ENCODE results near the gene HOXC12.

HOXC12 gene

GRCh38 chr12:53941187-53941586 is 13.5 kb upstream of the HOXC12 start:
- DNase-seq = no peak

GRCh38 chr12:53941750-53942149 is 13.0 kb upstream of the HOXC12 start:
- DNase-seq = no peak

DNA sequence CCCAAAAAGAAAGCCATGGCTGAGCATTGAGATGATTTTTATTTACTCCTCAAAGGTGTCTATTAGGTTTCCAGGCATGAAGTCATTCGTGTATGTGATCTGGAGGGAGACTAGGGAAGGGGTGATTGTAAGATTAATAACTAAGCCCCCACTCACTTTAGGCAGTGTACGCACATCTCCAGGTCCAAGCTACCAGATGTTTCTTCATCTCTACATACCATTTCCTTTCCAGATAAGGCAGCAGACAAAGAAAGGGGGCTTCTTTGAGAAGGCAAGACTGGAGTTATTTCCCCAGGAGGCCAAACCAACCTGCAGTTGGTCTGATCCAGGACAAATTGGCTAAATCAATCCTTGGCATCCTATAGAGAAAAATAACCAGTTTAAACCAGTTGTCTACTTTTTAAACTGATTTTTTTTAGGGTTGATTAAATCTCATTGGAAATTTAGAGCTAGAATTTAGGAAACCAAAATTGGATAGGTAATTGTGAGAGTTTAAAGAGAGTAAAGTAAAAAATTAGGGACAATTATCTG is 12.2 kb upstream of the HOXC12 start:
- no peak for DNase-seq

- no peak for DNase-seq
Measured at GRCh38 chr12:53944209-53944608, 10.5 kb upstream of the HOXC12 start.

DNA sequence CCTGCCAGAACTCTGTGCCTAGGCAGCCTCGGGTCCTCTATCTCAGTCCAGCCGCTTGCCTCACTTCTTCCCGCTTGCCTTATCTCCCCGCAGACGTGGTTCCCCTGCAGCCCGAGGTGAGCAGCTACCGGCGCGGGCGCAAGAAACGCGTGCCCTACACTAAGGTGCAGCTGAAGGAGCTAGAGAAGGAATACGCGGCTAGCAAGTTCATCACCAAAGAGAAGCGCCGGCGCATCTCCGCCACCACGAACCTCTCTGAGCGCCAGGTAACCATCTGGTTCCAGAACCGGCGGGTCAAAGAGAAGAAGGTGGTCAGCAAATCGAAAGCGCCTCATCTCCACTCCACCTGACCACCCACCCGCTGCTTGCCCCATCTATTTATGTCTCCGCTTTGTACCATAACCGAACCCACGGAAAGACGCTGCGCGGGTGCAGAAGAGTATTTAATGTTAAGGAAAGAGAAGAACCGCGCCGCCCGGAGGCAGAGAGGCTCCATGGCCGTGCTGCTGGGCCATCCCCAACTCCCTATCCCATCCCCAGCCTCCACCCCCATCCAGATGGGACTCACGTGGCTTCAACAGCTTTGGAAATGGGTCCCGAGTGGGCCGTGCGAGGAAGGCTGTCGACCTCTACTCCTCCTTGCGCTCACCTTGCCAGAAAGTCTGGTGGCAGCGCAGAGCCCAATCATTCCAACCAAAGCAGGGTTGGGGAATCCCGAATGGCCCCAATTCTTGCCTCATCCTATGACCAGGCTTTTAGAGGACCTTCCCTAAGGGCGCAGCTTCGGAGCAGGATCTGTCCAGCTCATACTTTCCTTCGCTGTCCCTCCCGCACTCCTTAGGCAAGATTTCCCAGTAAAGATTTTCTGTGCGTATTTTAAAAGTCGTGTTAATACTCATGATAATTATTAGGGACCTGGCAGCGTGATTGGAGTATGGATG is 9.5 kb upstream of the HOXC12 start:
- DNase-seq = no peak

DNA sequence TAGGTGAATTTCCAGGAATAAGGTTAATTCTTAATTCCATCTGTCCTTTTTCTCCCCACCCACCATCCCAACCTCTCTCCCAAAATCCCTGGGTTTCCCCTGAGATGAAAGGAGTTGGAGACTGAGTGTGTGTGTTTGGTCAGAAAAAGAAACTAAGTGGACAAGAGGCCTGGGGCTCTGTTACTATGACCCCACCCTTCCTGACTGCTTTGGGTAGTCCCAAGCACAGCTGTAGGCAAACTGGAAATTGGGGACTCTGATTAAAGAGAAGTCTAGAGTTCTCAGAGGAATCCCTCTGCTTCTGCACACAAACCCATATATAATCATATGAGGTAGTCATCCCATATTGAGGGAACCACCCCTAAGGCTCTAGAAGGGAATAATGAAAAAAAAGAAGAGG is 7.0 kb upstream of the HOXC12 start:
- no peak for DNase-seq

DNA sequence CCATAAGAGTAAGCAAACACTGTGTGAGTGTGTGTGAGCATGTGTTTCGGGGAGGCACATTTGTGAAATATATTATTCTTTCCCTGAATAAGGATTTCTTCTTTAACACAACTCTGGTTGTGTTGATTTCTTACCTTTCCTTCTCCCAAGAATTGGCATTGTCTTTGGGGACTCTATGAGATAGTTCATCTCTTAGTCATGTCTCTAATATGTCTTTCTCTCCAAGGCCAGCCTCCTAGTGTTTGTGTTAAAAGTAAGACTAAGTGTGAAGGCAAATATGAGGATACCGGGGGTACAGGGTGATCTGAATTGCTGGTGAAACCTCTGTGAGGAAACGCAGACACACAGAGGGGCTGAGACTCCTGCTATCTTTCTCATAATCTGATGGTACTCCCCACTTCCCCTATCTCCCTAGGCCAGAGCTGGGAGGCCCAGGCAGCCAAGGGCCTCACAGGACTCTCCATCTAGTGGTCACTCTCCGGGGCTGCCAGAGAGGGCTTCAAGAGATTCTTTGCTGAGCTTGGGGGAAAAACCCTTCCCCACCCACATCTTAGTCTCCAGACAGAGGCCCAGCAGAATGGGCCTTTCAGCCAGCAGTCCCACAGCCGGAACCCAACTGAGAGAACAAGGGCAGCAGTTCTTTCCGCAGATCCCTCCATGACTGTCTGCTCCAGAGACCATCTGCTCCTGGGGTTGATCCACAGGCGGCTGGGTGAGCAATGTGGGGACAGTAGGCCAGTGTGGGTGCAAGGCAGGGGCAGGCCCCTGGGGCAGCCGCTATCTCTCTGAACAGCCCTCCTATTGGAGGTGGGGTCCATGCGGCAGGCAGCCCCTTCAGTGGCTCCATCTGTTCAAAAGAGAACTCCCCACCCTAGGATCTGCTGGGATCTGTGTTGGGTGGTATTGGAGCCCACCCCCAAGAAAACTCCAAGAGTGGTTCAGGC is 5.8 kb upstream of the HOXC12 start:
- no peak for DNase-seq

GRCh38 chr12:53949631-53950436 is 4.9 kb upstream of the HOXC12 start:
- peak; percentile 84 for DNase-seq

DNA sequence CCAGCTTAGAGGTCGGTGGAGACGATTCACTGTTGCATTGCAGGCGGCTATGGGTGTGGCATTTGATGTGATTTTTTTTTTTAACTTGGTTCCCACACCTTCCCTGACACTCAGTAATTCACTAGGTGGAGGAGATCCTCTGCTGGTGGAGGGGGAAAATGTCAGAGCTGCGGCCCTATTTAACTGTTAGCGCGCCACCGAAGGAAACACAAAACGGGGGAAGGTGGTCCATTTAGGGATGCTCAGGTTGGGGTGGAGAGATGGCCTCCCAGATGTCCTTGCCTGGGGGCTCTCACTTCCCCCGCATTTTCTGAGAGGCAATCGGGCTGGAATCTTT is 4.3 kb upstream of the HOXC12 start:
- DNase-seq = peak; percentile 26

GRCh38 chr12:53950789-53951576 is 3.7 kb upstream of the HOXC12 start:
- no peak for DNase-seq

DNA sequence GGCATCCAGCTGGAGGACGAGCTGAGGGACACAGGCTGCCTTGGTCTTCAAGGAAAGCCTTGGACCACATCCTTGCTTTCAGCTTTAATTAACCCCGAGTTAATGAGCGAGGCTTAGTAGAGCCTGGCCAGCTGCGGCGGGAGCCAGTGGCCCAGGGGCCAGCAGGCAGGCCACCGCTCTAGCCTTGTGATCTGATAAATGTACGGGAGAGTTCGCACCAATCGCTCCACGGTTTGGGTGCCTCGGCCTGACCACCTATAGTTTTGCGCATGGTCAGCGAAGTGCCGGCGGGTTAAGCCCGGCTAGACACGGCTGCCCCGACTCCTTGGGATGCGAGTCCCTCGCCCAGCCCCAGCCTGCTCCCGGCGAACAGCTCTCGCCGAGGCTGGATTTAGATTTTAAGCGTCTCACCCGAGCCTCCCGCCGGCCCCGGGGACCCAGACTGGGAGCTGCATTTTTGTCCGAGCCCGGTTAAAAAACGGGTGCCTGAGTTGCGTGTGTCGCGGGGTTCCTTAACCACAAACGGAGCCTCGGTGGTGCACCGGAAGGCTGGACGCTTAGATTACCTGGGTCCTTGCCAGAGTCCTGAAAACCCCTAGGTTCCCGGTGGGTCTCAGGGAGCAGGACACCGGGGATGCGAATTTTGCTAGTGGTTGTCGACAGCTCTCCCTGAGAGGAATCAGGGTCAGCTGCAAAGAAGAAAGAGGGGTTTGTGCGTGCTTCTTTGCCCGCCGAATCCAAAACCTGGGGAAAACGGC is 2.9 kb upstream of the HOXC12 start:
- DNase-seq = no peak

DNA sequence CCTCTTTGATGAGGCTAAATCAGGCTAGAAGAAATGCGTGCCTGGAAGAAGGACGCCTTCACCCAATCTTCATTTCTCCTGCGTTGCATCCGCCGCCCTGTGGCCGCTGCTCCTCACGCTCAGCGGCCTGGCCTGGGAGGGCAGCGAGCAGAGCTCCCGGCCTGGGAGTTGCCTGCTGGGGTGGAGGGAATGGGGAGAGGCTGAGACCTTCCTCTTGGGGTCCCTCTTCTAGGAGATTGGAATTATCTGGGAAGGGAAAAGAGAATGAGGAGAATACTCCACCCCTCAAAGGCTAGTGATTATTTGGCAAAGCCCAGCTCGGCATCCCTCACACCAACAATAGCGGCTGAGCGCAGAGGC is 2.4 kb upstream of the HOXC12 start:
- DNase-seq = no peak

GRCh38 chr12:53952871-53953734 is 1.6 kb upstream of the HOXC12 start:
- DNase-seq = no peak

DNA sequence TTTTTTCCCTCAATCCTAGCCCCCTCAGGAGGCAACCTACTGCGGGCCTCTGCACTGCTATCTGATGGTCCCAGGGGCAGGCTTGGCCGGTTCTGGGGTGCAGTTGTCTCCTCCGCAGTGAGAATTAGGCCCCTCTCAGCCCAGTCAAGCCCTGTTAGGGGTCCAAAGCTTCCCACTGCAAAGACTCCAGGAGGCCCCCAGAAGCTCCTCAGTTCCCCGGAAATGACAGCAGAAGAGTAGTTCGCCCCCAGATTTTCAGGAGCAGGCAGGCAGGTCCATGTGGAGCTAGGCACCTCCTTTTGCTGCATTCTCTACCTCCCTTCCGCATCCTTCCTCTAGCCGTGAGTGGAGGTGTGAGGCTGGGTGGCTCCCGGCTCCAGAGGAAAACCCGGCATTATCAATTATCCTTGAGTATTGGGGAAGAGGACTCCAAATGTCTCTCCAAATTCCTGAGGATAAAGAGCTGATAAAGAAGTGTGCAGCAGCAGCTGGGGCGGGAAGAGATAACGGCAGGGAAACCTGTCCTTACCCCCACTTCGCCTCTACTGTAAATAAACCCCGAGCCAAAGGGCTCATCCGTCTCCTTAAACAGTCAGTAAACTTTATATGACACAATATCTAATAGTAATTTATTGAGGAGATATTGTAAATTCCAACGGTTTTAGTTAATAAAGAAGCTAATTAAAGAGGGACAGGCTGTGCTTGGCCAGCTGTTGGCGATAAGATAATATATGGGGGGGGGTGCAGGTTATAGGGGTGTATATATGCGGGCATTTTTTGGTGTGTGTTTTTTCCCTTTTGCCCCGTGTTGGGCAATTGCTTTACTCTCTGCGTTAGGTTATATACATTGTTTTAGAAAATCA is 641 bp upstream of the HOXC12 start:
- no peak for DNase-seq

- no peak for DNase-seq
Measured at GRCh38 chr12:53955036-53955775, 503 bp downstream of the HOXC12 start.

GRCh38 chr12:53955776-53956250 is 1.1 kb downstream of the HOXC12 start:
- DNase-seq = no peak

DNA sequence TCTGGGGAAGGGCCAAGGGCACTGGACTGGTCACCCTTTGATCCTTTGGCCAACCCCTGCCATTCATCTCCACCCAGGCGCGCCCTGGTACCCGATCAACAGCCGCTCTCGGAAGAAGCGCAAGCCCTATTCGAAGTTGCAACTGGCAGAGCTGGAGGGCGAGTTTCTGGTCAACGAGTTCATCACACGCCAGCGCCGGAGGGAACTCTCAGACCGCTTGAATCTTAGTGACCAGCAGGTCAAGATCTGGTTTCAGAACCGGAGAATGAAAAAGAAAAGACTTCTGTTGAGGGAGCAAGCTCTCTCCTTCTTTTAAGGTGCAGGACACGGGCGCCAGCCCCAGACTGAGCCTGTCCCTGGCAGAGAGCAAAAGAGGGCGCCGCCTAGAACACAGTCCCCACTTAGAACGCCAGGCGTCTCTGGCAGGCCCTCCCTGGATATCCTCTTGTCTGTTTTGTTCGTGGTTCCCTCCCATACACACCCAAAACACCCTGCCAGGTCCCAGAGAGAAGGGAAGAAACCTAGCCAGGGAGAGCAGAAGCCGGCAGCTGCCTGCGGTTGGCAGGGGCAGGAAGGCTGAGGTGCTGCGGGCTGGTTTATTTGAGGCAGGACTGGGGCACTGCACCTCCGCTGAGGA is 1.7 kb downstream of the HOXC12 start:
- DNase-seq = no peak
